Activated CD4-positive, alpha-beta T cell treated with anti-CD3 and anti-CD28 coated beads, Interleukin-2, amount 50 U/mL, for 4 hours (primary cell): ENCODE data around the gene OBSCN.

Source experiments
- DNase-seq, 2 experiments: peaks; one replicate each; pipeline ENCODE4 v3.0.0-alpha.2; 2020

Gene OBSCN

DNA sequence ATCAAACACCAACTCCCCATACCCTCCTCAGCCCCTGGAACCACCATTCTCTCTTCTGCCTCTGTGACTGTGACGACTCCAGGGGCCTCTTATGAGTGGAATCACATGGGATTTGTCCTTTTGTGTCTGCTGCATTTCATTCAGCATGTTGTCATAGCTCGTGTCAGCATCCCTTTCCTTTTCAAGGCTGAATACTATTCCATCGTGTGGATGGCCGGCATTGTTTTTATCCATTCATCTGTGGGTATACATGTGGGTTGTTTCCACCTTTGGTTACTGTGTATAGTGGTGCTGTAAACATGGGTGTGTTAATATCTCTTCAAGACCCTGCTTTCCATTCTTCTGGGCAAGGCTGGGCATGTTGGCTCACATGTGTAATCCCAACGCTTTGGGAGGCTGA is 17.1 kb upstream of the OBSCN start:
- no peak for DNase-seq

DNA sequence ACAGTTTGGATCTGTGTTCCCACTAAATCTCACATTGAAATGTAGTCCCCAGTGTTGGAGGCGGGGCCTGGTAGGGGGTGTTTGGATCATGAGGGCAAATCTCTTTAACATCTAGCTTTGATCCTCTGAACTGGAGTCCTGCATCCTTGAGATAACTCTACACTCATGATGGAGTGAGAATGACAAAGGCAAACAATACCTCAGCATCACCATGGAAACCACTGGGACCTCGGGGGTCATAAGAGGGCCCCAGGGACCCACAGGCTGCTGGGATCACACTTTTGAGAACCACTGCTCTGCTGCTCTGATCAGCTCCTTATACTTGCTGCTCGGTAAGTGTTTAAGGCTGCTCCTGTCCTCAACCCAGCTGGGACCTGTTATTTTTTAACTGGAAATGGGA is 13.4 kb upstream of the OBSCN start:
- DNase-seq, result no peak

DNA sequence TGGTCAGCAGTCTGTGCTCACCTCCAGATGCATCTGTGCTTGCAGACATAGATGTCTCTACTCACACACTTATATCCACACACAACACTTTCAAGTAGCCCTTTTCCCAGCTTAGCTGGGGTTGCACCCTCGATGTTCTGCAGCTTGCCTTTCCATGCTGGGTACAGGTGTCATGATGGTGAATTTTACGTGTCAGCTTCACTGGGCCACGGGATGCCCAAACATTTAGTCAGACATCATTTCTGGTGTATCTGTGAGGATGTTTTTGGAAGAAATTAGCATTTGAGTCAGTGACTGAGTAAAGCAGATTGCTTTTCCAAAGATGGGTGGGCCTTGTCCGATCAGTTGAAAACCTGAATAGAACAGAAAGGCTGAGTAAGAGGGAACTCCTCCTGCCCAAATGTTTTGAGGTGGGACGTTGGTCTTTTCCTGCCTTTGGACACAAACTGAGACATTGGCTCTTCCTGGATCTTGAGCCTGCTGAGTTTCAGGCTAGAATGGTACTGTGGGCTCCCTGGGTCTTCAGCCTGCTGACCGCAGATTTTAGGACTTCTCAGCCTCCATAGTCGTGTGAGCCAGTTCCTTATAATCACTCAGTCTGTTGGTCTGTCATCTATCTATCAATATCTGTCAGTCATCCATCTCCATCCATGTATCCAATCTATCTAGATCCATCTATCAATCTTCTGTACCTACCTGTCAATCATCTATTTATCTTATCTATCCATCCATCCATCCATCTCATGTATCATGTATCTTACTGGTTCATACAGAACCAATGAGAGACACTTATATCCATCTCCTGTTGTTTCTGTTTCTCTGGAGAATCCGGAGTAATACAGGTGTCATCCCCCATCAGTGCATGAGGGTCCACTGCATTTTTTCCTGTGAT is 12.7 kb upstream of the OBSCN start:
- DNase-seq, result no peak

DNA sequence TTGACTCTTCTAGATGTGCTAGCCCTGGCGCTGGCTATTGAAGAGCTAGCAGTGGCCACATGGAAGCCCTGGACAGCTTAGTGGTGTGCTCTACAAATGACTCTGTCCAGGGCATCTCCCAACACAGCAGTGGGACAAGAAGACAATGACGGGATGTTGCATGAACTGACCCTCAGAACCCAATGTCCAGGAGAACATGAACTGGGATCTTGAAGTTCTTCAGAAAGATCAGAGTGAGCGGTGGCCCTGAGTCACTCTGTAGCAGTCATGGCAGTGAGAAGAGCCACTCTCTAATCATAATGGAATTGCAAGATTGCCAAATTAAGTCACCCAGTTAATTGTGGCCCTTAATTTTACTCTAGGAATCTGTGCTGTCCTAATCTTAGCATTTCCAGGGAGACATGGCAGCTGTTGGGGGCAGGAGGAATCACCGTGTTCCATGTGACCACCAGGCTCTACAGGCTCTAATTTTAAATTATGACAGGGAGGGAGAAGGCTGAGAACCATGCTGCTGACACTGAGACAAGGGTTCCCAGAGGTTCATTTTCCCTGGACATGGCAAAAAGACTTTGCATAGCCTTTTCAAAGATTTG is 10.2 kb upstream of the OBSCN start:
- no peak for DNase-seq

DNA sequence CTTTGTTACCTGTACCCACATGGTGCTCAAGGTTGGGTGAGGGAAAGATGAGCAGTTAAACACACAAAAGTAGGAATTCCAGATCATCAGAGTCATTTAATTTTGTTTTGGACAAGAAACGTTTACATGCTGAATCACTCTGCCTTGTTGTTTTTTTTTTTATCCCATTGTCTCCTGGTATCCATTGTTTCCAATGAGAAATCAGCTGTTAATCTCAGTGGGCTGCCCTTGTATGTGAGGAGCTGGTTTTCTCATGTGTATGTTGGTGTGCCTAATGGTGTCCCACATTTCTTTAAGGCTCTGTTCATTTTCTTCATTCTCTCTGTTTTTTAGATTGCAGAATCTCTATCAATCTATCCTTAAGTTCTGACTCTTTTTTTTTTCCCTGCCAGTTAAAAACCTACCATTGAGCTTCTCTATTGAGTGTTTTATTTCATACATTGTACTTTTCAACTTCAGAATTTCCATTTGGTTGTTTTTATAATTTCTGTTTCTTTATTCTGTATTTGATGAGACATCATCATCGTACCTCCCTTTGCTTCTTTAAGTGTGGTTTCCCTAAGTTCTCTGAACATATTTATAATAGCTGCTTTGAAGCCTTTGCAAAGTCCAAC is 8.8 kb upstream of the OBSCN start:
- no peak for DNase-seq

DNA sequence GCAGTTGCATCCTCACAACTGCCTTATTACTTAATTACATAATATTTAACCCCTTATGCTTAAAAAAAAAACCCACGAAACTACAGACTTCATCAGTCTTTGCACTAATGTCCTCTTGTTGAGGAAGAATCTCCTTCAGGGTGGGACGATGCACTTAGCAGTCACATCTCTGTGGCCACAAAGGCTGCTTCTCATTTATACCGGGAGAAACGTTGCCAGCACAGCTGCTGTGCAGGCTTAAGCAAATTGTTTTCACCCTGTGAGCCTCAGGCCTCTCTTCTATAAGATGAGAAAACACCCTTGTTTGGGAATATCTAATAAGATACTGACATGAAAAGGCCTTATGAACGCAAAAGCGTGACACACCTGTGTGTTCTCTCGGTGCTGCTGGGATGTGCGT is 2.9 kb upstream of the OBSCN start:
- DNase-seq, result no peak

DNA sequence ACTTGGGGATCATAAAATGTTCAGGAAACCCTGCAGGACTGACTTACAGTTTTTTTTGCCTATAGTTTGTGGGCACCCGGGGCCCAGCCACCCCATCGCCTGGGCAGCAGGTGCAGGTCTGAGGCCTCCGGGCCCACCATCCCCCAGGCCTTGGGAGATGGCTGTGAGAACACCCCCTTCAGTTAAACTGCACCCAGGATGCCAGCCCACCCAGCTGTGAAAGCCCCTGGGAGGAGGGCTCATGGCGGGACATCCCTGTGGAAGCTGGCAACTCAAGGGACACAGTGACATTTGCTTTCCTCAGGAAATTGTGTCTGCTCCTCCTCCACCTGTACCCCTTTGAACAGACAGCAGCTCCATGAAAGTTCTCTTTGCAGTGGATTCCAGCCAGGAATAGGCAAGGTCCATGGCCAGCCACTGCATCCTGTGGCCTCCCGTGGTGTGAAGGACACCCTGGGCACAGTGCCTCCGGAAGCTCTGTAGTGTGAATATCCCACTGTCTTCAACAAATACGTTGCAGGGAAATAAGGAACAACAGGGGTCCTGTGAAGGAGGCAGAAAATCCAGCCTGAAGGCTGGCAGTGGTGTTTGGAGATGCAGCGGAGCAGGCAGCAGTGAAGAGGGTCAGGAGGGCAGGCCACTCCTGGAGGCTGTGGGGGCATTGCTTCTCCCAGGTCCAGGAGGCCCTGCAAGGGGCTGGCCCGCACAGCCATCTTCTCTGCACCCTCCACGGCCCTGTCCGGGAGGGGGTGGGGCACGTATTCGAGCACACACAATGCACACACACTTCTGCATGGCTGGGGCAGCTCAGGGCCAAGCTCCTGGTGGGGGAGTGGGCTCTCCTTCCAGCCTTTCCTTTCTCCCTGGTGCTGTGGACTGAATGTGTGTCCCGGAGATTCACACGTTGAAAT is 2.1 kb upstream of the OBSCN start:
- no peak for DNase-seq

DNA sequence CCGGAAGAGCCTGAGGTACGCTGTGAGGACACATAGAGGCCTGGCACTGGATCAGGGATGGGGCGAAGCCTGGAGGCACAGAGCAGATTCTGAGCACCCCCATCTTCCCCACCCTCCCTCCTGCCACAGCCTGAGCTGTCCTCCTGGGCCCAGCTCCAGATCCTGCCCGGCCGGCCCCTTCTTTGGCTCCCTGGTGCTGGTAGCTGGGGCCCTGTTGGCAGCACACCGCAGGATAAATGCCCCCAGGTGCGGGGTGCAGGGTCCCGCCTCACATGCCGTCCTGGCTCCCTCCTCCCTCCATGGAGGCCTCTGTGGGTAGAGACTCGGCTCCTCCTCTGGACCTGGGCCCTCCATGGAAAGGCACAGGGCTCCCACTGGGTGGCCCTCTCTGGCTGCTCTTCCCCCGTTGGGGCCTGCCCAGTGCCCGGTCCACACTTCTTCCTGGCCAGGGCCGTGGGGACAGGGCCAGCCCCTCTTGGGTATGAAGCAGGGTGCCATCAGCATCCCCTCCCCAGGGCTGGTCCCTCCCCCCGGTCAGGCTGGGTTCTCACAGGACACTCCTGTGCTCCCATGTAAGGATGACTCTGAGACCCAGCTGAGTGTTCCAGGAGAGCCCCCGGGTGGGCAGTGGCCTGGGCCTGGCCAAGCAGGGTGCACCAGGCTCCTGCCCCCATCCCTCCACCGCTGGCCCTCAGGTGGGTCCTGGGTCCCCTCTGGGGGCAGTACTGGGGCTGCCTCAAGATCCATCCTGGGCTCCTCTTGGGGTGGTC is 1.1 kb upstream of the OBSCN start:
- DNase-seq, result no peak

DNA sequence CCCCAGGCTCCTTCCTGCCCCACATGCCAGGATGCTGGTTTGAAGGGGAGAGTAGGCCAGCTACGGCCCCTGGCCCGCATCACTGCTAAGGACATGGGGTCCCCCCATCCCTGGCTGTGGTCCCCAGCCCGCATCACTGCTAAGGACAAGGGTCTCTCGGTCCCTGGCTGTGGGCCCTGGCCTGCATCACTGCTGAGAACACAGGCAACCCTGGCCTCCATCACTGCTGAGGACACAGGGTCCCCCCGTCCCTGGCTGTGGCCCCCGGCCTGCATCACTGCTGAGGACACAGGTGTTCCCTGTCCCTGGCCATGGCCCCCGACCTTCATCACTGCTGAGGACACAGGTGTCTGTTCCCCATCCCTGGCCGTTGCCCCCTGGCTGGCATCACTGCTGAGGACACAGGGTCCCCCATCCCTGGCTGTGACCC is 448 bp upstream of the OBSCN start:
- DNase-seq, result no peak

DNA sequence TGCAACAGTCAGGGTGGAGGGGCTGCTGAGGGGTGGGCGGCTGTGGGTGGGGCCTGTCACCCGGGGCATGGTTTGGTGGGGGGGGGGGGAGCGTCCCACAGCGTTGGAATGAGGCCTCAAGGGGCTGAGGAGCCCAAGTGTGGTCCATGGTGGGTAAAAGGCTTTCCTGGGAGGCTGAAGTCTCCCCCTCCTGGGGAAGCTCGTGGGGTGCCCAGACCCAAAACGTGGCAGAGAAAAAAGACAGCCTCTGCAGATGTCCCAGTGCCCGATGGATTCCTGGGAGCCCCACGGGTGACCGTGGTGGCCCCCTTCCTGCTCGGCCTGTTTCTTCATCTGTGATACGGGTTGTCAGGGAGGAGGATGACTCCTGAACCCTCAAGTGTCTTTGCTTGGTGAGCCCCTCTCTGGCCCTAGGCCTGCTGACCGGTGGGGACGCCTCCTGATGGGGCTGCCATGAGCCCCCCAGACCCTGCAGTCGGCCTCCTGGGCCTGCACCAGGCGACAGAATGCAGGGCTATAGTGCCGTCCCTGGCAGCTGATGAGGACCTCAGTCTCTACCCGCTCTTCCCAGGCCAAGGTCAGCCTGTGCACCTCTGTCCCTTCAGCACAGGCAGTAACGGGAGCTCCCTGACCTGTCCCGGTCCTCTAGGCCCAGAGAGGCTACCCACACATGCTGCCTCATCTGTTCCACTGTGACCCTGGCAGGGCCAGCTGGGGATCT is 1.1 kb downstream of the OBSCN start:
- DNase-seq, result no peak

DNA sequence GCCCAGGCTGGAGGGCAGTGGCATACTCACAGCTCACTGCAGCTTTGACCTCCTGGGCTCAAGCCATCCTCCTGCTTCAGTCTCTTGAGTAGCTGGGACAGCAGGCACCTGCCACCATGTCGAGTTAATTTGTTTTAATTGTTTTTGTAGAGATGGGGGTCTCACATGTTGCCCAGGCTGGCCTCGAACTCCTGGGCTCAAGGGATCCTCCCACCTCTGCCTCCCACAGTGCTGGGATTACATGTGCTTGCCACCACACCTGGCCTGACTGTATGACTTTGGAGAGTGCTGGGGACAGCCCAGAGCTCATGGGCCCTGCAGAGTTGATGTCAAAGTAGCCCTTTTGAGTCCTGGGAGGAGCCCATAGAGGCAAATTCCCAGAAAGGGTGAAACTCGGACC is 1.8 kb downstream of the OBSCN start:
- no peak for DNase-seq

DNA sequence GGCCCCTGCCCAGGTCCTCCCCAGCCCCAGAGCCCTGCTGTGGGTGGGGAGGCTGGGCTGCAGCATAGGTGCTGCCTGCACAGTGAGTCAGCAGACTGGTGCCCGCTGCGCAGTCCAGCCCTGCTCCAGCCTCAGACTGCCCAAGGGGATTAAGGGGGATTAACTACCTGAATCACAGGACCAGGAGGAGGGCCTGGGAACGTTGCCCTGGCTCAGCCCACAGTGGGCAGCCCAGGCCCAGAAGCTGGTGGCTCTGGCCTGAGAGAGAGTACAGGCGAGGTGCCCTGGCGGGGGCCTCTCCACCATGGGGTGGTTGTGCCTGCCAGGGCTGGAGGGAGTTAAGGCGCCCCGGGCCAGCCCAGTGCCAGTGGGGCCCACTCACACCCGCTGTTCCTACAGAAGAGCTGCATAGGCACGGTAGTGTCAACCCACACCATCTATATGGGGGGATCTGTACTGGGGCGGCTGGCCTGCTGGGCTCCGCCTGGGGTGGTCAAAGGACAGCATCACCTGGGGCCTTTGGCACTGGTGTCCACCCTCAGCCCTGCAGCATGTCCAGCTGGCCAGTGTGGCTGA is 2.3 kb downstream of the OBSCN start:
- DNase-seq, result no peak

DNA sequence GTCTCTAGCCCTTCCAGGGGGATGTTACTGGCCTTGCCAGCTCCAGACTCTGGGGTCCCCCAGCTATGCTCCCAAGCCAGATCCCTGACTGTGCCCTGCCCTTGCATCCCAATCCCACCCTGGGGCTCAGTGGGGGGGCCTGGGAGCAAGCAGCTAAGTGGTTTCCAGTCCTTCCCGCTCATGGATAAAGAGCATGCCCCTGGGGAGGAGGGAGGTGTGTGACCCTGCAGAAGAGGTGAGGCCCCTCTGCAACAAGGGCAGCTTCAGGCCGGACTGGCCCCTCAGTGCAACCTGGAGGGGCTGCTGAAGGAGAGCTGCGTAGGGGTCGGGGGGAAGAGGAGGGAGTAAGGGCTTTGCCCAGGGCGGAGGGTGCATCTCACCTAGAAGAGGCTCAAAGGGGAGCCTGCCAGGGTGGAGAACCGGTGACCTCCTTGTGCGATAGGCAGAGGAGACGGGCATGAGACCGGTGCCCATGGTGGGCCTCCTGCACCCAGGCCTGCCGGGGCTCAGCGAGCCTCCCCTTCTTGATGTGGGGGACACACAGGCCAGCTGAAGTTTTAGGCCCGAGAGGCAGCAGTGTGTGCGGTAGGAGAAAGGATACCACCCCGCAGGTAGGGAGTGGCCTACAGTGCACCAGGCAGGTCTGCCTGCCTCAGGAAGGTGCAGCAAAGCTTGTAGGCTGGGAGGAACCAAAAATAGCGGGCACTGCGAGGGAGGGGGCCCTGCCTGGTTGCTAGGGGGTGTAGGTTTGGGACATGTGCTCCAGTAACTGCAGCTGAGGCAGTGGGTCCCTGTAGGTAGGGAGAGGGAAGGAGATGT is 3.1 kb downstream of the OBSCN start:
- DNase-seq, result no peak

DNA sequence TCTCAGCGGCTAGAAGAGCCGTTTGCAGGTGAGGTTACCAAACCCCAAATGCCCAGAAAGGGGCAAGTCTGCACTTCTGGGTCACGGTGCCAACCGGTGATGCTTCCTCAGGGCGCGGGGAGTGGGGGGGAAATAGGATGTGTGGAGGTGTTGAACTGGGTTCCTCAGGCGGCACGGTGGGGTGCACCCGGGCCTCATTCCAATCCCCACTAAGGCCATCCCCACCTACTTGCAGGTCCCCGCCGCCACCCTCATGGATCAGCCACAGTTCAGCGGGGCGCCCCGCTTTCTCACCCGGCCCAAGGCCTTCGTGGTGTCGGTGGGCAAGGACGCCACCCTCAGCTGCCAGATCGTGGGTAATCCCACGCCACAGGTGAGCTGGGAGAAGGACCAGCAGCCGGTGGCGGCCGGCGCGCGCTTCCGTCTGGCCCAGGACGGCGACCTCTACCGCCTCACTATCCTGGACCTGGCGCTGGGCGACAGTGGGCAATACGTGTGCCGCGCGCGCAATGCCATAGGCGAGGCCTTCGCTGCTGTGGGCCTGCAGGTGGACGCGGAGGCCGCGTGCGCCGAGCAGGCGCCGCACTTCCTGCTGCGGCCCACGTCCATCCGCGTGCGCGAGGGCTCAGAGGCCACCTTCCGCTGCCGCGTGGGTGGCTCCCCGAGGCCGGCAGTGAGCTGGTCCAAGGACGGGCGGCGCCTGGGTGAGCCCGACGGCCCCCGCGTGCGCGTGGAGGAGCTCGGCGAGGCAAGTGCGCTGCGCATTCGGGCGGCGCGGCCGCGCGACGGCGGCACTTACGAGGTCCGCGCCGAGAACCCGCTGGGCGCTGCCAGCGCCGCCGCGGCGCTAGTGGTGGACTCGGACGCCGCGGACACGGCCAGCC is 3.9 kb downstream of the OBSCN start:
- DNase-seq, result no peak

DNA sequence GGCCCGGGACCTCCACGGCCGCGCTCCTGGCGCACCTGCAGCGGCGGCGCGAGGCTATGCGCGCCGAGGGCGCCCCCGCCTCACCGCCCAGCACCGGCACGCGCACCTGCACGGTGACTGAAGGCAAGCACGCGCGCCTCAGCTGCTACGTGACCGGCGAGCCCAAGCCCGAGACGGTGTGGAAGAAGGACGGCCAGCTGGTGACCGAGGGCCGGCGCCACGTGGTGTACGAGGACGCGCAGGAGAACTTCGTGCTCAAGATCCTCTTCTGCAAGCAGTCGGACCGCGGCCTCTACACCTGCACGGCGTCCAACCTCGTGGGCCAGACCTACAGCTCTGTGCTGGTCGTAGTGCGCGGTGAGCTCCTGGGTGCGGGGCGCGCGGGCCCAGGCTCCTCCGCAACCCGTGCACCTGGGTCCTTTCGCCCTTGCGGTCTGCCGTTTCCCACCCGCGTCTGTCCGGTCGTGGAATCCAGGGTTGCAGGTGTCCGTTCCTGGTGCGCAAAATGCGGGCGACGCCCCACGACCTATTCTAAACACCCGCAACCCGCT is 4.6 kb downstream of the OBSCN start:
- DNase-seq, result no peak

DNA sequence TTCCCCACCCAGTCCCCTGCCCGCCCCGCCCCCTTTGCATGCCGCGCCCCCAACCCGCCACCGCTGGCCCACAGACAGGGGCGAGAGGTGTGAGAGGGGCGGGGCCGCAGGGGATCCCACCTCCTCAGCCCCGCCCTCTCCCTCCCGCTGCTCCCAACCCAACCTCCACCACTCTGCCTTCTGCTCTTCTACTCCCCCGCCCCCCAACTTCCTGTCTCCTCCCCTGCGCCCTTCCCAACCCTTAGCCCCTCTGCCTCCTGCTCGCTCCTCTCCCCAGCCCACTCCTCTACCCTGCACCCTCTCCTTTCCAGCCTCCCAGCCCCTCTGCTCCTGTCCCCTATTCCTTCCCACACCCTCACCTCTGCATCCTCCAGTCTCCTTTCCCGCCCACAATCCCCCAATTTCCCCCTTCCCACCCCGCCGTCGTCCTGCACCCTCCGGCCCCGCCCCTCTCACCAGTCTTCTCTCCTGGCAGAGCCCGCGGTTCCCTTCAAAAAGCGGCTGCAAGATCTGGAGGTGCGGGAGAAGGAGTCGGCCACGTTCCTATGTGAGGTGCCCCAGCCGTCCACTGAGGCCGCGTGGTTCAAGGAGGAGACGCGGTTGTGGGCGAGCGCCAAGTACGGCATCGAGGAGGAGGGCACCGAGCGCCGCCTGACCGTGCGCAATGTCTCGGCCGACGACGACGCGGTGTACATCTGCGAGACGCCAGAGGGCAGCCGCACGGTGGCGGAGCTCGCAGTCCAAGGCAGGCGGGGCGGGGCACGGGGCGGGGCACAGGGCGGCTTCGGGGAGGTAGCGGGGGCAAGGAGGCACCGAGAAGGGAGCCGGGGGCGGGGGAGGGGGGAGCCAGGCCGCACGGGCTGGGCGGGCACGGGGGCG is 5.4 kb downstream of the OBSCN start:
- peak; percentile 91 to 92 for DNase-seq

DNA sequence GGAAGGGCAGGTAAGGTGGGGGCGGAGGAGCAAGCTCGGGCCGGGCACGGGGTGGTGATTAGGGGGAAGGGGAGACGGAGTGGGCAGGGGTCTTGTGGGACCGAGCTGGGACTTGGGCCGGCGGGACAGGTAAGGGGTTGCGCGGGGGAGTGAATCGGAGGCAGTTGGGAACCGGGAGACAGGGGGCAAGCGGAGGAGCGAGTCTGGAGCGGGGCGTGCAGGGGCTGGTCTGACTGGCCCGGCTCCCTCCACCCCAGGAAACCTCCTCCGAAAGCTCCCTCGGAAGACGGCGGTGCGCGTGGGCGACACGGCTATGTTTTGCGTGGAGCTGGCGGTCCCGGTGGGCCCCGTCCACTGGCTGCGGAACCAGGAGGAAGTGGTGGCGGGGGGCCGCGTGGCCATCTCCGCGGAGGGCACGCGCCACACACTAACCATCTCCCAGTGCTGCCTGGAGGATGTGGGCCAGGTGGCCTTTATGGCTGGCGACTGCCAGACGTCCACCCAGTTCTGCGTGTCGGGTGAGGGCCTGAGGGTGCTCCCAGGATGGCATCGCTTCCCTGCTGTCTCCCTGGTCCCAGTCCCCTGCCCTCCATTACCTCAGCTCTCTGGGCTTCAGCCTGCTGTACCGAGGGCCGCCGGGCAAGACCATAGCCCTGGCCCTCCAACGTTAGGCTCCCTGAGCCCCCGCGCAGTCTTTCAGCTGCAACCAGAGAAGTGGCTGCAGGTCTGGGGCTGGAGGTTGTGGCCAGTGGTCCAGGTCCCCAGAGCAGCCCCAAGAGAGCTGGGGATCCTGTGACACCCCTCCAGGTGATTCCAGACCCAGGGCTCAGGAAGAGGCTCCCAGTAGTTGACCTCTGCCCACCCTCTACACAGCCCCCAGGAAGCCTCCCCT is 6.3 kb downstream of the OBSCN start:
- DNase-seq, result no peak
